ENCODE results near the gene WDR76. TPM values are rescaled to one million over a fixed set of nuclear protein-coding genes. Genes with fewer than 3 reads are reported as not detected.

WDR76 gene
- total RNA-seq, result 10 to 100 TPM; 37.9 to 69.0 TPM

DNA sequence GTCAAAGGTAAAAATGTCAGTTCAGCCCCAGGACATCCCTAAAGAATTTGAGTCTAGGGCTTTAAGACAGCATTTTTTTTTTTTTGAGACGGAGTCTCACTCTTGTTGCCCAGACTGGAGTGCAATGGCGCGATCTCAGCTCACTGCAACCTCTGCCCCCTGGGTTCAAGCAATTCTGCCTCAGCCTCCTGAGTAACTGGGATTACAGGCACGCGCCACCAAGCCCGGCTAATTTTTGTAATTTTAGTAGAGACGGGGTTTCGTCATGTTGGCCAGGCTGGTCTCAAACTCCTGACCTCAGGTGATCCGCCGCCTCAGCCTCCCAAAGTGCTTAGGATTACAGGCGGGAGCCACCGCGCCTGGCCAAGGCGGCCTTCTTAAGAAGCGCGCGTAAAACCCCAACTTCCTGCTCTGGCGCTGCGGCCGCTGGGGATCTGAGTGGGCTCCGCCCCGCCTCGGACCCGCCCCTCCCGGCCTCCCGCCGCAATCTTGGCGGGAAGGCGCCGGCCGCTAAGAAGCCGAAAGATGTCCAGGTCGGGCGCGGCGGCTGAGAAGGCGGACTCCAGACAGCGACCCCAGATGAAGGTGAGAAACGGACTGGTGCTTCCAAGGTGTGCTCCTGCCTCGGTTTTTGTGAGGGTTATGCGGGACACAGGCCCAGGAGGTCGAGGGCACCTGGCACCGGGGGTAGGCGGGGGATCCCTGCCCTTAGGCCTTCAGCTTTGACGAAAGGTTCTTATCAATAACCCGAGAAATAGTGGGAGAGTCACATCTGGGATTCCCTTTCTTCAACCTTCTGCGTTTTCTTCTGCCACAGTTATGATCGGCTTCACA is at the start of gene WDR76:
TSS of gene WDR76 (plus strand) at position 495 of the 834 bp plus-strand sequence. CDS start at position 526, 31 bp downstream.
- ATAC-seq (peak; percentile 88 to 91), DNase-seq (ENCODE audit: low spot score) (peak; percentile 89)
- Mint-ChIP-seq H3K4me1 (ENCODE audit: low read depth in 2 of 2) (peaks cover 29 to 37% of the 10 kb centered on the region in 2 donors), H3K4me3 (peak within 1 kb of the TSS; percentile 96), H3K27me3 (no peaks in the 10 kb centered on the region), H3K27ac (peak within 1 kb of the TSS; percentile 84 to 97), H3K9me3 (no peaks in the 10 kb centered on the region), H3K36me3 (peaks cover 14% of the 10 kb centered on the region)

DNA sequence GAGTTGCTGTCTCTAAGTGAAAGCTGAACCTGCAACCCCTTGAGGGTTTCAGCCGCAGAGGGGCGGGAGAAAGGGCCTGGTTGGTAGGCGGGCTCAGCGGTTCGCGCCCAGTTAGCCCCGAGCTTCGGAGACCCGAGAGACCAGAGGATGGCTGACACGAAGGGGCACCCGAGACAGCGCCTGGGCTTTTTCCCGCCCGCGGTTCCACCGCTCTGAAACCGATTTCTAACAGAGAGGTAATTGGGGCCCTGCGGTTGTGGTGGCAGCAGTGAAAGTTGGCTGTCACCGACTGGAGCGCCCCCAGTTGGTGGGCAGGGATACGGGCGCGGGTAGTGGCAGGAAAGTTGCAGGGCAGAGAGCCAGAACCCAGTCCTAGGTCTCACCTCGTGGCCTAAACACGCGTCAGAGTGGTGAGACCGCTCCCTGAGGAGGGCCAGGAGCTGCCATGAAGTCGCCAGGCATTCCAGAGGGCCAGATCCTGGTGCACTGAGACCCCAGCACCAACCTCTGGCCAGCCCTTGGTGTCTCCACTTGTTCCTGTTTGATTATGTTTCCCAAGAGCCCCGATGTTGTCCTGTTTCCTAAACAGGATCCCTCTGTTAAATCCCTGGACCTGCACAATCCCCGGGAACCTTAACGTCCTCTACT is 49.4 kb upstream of the WDR76 start:
- H3K27ac Mint-ChIP-seq, result peak overlapping the region; percentile 53 to 72
- peaks cover under 1% of the 10 kb centered on the region for H3K36me3 Mint-ChIP-seq
- ATAC-seq (peak; percentile 88 to 89), DNase-seq (ENCODE audit: low spot score) (peak; percentile 85)
- peaks cover 13 to 14% of the 10 kb centered on the region in 2 donors for H3K4me1 Mint-ChIP-seq (ENCODE audit: low read depth in 2 of 2)
- no peaks in the 10 kb centered on the region for H3K9me3 Mint-ChIP-seq
- peaks cover 0 to under 1% of the 10 kb centered on the region in 2 donors for H3K27me3 Mint-ChIP-seq
- peak overlapping the region; percentile 80 for H3K4me3 Mint-ChIP-seq

DNA sequence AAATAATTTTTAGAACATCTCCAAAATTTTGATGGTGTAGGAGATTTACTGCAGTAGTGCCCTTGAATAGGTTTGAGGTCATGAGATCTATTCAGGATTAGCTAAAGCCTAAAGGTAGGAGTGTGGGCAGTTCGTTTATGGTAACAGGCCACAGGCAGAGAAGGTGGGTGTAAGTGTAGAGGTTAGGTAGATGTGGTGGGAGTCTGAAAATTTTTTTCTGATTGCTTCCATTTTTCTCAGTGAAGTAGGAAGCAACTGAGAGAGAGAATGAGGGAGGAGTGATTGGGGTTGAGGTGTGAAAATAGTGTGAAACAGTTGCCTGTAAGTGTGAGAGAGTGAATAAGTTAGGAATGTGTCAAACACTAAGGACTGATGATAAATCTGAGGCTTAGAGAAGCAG is 47.8 kb upstream of the WDR76 start:
- H3K27ac Mint-ChIP-seq, result peak overlapping the region in 1 of 2 donors; percentile 4
- peaks cover 0 to 2% of the 10 kb centered on the region in 2 donors for H3K27me3 Mint-ChIP-seq
- no peaks in the 10 kb centered on the region for H3K9me3 Mint-ChIP-seq
- DNase-seq (ENCODE audit: low spot score), result no peak
- no peak overlapping the region for H3K4me3 Mint-ChIP-seq
- ATAC-seq, result peak in 1 of 2 donors; percentile 15
- H3K36me3 Mint-ChIP-seq, result no peaks in the 10 kb centered on the region
- H3K4me1 Mint-ChIP-seq (ENCODE audit: low read depth in 2 of 2), result peaks cover 13 to 14% of the 10 kb centered on the region in 2 donors

DNA sequence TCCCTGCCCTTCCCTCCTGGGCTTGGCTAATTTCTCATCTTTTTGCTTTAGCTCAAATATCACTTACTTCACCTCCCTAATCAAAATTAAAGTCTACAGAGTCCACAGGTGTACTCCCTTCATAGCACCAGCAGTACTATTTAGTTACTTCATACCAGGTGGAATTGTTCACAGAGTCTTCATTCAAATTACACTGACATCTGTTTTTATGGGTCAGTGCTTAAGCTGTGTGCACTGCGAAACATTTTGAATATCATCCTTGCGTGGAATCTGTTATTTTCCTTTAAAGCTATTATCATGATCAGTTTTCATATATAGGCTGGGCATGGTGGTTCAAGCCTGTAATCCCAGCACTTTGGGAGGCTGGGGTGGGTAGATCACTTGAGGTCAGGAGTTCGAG is 37.4 kb upstream of the WDR76 start:
- Mint-ChIP-seq H3K36me3 (peaks cover 4% of the 10 kb centered on the region), H3K9me3 (no peaks in the 10 kb centered on the region), H3K27me3 (no peaks in the 10 kb centered on the region), H3K4me3 (no peak overlapping the region), H3K27ac (no peak overlapping the region), H3K4me1 (ENCODE audit: low read depth in 2 of 2) (peaks cover 13 to 22% of the 10 kb centered on the region in 2 donors)
- DNase-seq (ENCODE audit: low spot score) (no peak), ATAC-seq (no peak)

DNA sequence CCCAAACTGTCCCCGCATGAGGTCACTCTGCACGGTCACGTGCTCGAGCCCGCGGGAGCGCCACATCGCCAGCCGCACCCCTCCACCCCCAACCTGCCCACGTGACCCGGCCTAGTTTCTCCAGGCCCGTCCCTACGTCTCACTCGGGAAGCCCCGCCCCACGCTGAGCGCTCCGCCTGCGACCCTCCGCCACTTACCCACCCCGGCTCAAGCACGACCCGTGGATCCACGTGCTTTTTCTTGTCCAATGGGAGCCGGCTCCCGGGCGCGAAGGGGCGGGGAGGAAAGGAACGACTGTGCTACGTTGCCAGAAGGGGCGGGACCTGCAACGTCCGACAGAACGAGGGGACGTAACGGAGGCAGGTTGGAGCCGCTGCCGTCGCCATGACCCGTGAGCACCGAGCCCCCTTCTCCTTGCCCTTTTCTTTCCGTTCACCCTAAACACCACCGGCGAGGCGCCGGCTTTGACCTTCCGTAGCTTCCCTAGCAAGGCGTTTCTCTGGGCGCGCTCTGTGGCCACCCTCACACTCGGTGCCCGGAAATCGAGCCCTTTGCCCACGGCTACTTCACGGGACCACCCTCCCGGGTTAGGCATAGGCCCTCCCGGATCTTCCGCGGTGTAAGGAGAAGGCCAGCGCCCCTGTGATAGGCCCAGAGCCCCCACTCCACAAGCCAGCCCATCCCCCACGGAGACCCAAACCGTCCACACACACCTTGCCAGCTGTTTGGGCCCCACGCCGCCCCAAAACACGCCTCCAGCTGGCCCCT is 34.6 kb upstream of the WDR76 start, which contains the start of gene SERF2:
TSS of gene SERF2 (plus strand) at position 328 of the 768 bp plus-strand sequence. CDS start at position 385, 57 bp downstream.
- DNase-seq (ENCODE audit: low spot score) (peak; percentile 100), ATAC-seq (peak; percentile 97 to 98)
- Mint-ChIP-seq H3K9me3 (no peaks in the 10 kb centered on the region), H3K4me3 (peak within 1 kb of the TSS; percentile 97), H3K4me1 (ENCODE audit: low read depth in 2 of 2) (peaks cover 28 to 48% of the 10 kb centered on the region in 2 donors), H3K27me3 (no peaks in the 10 kb centered on the region), H3K27ac (peak within 1 kb of the TSS; percentile 97), H3K36me3 (peaks cover 18% of the 10 kb centered on the region)

DNA sequence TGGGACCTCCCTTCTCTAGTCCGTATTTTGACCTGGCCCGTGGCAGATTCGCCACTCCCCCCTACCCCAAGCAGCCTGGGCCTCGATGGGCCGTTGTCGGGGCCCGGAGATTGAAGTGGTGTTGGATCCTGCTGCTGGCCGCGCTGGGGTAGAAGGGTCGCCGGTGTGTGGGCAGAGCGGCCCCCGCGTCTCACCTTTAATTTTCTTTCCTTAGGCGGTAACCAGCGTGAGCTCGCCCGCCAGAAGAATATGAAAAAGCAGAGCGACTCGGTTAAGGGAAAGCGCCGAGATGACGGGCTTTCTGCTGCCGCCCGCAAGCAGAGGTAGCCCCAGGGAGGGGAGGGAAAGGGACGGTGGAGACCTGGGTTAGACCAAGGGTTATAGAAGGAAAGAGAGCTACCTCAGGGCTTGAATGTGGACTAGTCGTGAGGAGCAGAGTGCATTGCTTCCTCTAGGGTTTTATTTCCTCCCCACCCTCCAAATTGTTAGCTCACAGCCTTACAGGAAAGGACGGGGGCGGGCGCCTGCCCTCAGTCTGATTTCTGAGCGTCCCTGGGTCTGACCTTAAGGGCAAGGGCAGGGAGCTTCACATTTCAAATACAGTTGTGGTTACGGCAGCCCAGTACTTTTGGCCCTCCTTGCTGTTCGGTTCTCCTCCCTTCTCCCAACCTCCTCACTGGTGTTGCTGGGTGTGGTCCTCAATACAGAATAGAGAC is 33.9 kb upstream of the WDR76 start:
- Mint-ChIP-seq H3K27ac (peak overlapping the region; percentile 97), H3K4me3 (peak overlapping the region; percentile 97), H3K9me3 (no peaks in the 10 kb centered on the region), H3K27me3 (no peaks in the 10 kb centered on the region), H3K4me1 (ENCODE audit: low read depth in 2 of 2) (peaks cover 28 to 48% of the 10 kb centered on the region in 2 donors), H3K36me3 (peaks cover 18% of the 10 kb centered on the region)
- no peak for DNase-seq (ENCODE audit: low spot score)
- ATAC-seq, result peak in 1 of 2 donors; percentile 4

DNA sequence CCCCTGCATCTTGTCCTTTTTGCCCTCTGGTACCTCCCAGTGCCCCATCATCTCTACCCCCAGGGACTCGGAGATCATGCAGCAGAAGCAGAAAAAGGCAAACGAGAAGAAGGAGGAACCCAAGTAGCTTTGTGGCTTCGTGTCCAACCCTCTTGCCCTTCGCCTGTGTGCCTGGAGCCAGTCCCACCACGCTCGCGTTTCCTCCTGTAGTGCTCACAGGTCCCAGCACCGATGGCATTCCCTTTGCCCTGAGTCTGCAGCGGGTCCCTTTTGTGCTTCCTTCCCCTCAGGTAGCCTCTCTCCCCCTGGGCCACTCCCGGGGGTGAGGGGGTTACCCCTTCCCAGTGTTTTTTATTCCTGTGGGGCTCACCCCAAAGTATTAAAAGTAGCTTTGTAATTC is 33.2 kb upstream of the WDR76 start:
- Mint-ChIP-seq H3K4me3 (peak overlapping the region; percentile 97), H3K36me3 (peaks cover 22% of the 10 kb centered on the region), H3K4me1 (ENCODE audit: low read depth in 2 of 2) (peaks cover 34 to 54% of the 10 kb centered on the region in 2 donors), H3K27ac (peak overlapping the region; percentile 97), H3K9me3 (no peaks in the 10 kb centered on the region), H3K27me3 (no peaks in the 10 kb centered on the region)
- no peak for ATAC-seq
- no peak for DNase-seq (ENCODE audit: low spot score)

DNA sequence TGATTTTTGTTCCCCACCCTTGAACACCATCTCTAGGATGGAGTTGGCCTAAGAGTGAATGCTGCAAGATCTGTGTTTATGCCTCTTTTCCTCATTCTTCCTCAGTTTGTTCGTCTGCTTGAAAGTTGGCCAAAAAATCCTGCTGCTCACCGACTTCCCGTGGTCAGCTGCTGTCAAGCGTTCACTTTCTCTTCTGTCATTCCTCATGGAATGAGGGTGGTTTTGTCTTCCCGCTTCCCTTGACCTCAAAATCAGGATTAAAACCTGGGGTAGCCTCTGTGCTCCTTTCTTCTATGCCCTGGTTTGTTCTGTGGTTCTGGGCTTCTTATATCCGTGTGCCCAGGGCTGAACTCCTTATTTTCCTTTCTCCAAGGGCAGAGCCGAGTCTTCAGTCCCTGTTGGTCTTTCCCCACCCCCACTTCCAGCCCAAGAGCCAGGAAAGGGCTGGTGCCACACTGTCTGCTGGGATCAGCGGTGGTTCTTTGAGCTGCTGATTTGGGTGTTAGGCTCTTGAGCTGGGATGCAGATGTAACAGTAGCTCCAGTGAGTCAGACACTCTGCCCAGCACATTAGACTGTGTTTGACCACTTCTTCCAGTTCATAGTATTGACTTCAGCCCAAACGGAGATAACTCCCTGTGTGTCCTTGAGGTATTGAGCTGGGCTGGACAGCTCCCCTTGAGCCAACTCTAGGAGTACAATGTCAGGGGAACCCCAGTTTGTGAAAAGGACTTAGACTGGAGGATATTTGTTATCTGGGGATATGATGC is 32.3 kb upstream of the WDR76 start:
- H3K36me3 Mint-ChIP-seq, result peaks cover 26% of the 10 kb centered on the region
- no peaks in the 10 kb centered on the region for H3K27me3 Mint-ChIP-seq
- DNase-seq (ENCODE audit: low spot score) (no peak), ATAC-seq (no peak)
- peak overlapping the region; percentile 97 for H3K27ac Mint-ChIP-seq
- H3K4me3 Mint-ChIP-seq, result peak overlapping the region; percentile 97
- H3K9me3 Mint-ChIP-seq, result no peaks in the 10 kb centered on the region
- peaks cover 41 to 54% of the 10 kb centered on the region in 2 donors for H3K4me1 Mint-ChIP-seq (ENCODE audit: low read depth in 2 of 2)

DNA sequence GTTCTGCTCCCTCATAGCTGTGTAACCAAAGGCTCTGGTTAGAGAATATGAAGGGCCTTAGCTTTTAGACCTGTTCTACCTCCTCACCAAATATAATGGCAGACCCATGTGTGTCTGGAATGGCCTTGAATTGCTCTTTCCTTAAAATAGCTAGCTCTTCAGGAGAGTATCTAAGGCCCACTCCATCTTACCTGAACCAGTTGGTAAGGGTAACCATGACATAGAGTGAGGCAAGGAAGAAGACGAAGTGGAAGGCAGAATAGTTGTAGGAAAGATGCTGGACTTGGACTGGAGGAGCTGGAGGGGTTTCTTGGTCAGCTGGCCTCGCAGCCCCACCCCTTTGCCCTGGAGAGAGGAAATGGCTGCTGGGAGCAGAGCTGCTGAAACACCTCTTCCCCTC is 31.6 kb upstream of the WDR76 start:
- no peaks in the 10 kb centered on the region for H3K9me3 Mint-ChIP-seq
- no peak for ATAC-seq
- H3K4me3 Mint-ChIP-seq, result no peak overlapping the region
- no peaks in the 10 kb centered on the region for H3K27me3 Mint-ChIP-seq
- H3K27ac Mint-ChIP-seq, result peak overlapping the region; percentile 97
- H3K36me3 Mint-ChIP-seq, result peaks cover 30% of the 10 kb centered on the region
- DNase-seq (ENCODE audit: low spot score), result no peak
- H3K4me1 Mint-ChIP-seq (ENCODE audit: low read depth in 2 of 2), result peaks cover 48 to 60% of the 10 kb centered on the region in 2 donors

DNA sequence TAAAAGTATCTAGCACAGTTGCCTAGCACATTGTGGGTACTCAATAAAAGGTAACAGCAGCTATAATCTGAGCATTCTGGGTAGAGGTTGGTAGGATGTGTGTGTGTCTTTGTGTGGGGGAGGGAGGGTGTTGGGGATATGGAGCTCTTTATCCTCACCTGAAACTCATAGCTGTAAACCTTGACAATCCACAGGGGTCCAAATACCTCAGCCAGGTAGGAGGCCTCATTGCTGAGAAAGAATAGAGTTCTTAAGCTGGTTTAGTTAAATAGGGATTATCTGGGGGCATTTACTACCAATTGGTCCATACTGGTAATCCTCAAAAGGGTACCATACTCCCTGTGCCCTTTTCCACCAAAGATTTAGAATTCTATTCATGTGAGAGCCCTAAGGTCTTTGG is 30.8 kb upstream of the WDR76 start:
- Mint-ChIP-seq H3K36me3 (peaks cover 37% of the 10 kb centered on the region), H3K9me3 (no peaks in the 10 kb centered on the region), H3K4me3 (no peak overlapping the region), H3K27me3 (no peaks in the 10 kb centered on the region), H3K4me1 (ENCODE audit: low read depth in 2 of 2) (peaks cover 53 to 67% of the 10 kb centered on the region in 2 donors), H3K27ac (peak overlapping the region in 1 of 2 donors; percentile 19)
- DNase-seq (ENCODE audit: low spot score) (no peak), ATAC-seq (no peak)

DNA sequence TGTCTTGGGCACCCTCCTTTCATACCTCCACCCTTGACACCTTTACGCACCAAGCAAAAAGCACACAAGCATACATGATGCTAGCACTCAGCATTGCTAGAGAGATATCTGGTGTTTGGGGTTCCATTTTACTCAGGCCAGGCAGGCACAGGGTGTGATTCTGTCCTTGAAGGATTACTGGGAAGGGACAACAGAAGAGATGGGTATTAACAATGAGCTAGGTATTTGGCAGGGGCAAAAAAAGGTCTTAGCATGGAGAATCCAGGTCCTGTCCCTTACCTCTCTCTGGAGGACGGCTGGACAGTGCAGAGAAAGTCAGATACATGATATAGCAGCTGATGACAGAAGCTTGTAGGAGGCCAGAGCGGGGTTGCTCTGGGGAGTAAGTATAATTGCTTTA is 30.2 kb upstream of the WDR76 start:
- peak overlapping the region; percentile 19 to 63 for H3K27ac Mint-ChIP-seq
- no peak overlapping the region for H3K4me3 Mint-ChIP-seq
- peaks cover 56 to 69% of the 10 kb centered on the region in 2 donors for H3K4me1 Mint-ChIP-seq (ENCODE audit: low read depth in 2 of 2)
- H3K36me3 Mint-ChIP-seq, result peaks cover 43% of the 10 kb centered on the region
- H3K27me3 Mint-ChIP-seq, result no peaks in the 10 kb centered on the region
- DNase-seq (ENCODE audit: low spot score) (no peak), ATAC-seq (no peak)
- no peaks in the 10 kb centered on the region for H3K9me3 Mint-ChIP-seq

DNA sequence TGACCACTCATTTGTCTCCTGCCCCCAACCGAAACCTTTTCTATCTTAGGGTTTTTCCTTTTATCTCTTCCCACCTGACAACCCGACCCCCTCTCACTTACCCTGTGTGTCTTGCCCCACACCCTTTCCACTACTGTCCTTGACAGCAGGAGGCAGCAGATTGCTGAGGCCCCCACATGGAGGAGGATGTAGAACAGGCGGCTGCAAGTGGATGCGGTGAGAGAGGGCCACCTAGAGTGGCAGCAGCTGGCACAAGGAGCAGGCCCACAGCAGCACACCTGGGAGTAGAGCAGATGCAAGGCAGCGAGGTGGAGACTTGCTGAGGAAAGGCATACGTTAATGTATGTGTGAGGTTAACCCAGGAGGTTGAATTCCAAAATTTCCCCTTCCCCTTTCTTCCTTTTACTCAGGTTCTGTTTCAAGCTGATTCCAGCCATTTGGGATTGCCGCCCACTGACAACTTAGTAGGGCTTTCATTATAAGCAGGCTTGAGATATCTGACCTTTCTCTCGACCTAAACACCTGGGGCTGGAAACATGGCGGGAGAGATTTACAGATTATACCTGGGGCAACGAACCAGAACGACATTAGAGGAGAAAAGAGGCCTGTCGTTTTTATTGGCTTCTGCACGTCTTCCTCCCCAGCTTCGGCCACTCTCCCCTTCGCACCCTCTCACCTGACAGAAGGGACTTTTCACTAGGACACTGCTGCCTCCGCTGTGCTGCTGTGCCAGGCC is 27.4 kb upstream of the WDR76 start:
- no peak for ATAC-seq
- Mint-ChIP-seq H3K36me3 (peaks cover 42% of the 10 kb centered on the region), H3K4me3 (peak overlapping the region; percentile 99)

More for the DNA sequence above, 27.4 kb upstream of the WDR76 start:
- Mint-ChIP-seq H3K4me1 (ENCODE audit: low read depth in 2 of 2) (peaks cover 46 to 53% of the 10 kb centered on the region in 2 donors), H3K9me3 (no peaks in the 10 kb centered on the region), H3K27me3 (no peaks in the 10 kb centered on the region), H3K27ac (peak overlapping the region; percentile 87 to 91)
- DNase-seq (ENCODE audit: low spot score), result no peak

Measured in natural killer cell treated with Interleukin-12 subunit alpha and Interleukin-12 subunit beta and Interleukin-15 and Interleukin-18, amount 100 ng/mL, for 72 hours (primary cell).